GM18873 (cell line): Measurements from ENCODE around the gene CRPPA.

Experiments used
- ATAC-seq: cut with Tn5 transposase; IDR thresholded peaks from one replicate; pipeline ENCODE4 v1.9.1; 2021; ENCODE audit warnings: mild to moderate bottlenecking, moderate library complexity, moderate number of reproducible peaks; ENCODE audit not compliant: unreplicated experiment, low FRiP score

CRPPA gene

DNA sequence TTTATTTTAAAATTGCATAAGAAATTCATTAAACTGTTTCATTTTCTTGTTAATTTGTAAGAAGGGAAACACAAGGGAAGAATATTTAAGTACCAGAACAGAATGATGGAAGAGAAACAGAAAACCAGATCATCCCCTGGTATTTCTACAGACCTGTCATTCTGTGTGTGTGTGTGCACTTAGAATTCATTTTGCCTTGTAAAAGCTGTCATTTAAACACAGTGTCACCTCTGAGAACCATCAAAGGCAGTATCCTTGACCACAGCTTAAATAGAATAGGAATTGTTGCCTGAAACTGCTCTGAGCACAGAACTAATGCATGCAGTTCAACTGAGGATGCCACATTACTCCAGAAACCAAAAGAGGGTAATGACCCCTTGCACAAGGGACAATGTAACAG, 6.8 kb upstream of the CRPPA start:
- ATAC-seq, result no peak

DNA sequence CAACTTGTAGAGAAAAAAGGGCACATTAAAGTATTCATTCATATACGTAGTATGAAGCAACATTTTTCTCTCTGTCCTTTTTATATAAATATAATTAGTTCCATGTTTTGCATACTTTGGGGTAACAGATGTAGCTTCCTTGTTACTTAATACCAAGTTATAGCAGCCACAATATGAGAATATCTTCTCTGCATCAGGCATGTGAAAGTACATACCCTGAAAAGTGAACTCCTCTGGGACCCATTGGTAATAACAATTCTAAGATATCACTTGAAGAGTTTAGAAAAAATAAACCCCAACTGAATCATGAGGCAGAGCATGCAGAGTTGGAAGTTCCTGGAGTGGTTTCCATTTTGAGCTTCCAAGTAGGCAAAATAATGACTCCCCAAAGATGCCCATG, 2.4 kb upstream of the CRPPA start:
- no peak for ATAC-seq

- no peak for ATAC-seq
Measured at GRCh38 chr7:16422917-16423316, 1.6 kb upstream of the CRPPA start.

- ATAC-seq, result no peak
Measured at GRCh38 chr7:16422103-16422435, 731 bp upstream of the CRPPA start.

GRCh38 chr7:16420649-16421332, 547 bp downstream of the CRPPA start:
- peak; percentile 85 for ATAC-seq

DNA sequence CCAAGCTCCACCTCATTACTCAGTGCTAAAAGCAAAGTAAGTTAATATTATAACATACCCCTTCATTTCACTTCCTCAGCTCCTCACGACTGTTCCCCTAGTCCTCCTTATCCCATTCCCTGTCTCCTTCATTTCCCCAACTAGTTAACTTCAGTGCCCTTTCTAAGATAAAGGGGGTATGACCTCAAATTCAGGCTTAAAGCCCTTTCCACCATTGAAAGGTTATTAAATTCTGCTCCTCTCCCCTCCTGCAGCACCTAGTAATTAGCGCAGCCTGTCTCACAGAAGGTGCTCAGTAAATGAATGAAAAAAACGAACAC, 1.0 kb downstream of the CRPPA start:
- no peak for ATAC-seq

- ATAC-seq, result no peak
Measured at GRCh38 chr7:16419859-16420258, 1.5 kb downstream of the CRPPA start.

- no peak for ATAC-seq
Measured at GRCh38 chr7:16419126-16419525, 2.2 kb downstream of the CRPPA start.

- no peak for ATAC-seq
Measured at GRCh38 chr7:16417906-16418305, 3.4 kb downstream of the CRPPA start.

- no peak for ATAC-seq
Measured at GRCh38 chr7:16416289-16417282, 4.8 kb downstream of the CRPPA start.

DNA sequence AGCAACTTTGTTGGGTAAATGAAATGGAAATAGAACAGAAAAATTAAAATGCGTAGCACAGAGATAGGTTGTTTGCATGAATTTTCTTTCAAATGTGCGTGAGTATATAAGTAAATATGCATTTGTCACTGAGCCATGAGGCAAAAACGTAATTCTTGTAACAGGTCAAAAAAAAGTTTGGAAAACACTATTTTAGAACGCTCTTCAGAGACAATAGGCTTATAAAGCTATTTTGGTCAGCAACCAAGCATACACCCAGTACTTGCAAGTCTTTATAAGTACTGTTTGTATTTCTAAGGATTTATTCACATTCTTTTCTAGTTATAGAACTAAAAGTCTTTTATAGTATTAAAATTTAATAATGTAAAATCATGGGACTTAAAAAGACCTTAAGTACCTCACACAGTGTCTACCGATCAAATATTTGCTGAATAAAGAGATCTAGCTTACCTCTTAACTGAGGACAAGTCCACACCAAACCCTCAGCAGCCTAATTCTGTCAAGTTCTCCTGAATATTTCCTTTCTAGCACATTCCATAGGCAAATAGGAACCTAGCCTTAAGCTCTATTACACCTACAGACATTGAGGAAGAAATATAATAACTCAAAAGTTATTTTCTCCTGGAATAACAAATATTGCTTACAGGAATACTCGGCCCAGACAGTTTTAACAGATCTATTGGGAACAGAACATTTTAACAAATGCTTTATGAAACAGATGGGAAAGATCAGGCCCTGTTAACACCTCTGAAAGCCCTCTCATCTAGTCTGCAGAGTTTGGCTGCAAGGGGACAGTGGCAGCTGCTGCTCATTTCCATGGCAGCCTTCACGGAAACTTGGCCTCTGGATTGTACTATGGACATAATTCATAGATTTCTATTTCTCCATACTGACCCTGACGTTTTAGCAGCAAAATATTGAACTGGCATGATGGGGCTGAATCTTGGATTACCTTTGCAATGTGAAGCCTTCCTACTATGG, 8.8 kb downstream of the CRPPA start:
- no peak for ATAC-seq

DNA sequence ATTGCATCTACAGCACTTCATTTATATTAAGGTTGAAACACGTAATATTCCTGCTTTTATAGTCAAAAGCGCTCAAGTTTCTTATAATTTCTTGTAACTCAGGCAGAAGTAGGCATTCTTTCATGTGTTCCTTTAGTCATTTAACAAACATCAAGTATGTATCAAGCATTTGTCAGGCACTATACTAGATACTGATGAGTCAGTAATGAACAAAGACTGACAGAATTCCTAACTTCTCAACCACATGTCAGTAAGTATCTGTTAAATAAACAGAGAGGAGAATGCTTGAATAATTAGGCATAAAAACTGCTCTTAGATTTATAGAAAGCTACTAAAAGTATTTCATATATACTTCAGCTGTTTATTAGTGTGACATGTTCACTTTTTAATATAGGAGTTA, 9.9 kb downstream of the CRPPA start:
- no peak for ATAC-seq

DNA sequence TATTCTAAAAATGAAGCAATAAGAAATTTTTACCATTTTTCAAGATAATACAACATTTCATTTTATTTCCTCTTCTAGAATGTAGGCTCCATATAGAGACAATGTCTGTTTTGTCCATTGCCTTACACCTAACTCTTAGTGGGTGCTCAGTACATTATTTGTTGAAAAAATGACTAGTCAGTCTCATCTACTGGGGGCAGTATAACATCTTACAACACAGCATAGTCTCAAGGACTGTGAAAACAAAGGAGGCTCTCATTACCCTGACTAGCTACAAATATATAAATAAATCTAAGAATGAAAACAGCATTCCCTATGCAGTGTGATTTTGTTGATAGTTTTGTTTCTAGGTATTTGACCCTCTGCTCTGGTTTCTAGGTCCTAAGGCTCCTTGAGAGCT, 11.6 kb downstream of the CRPPA start:
- no peak for ATAC-seq

- ATAC-seq, result no peak
Measured at GRCh38 chr7:16404636-16405035, 16.7 kb downstream of the CRPPA start.

- ATAC-seq, result no peak
Measured at GRCh38 chr7:16403475-16403874, 17.9 kb downstream of the CRPPA start.

- no peak for ATAC-seq
Measured at GRCh38 chr7:16402940-16403339, 18.4 kb downstream of the CRPPA start.

DNA sequence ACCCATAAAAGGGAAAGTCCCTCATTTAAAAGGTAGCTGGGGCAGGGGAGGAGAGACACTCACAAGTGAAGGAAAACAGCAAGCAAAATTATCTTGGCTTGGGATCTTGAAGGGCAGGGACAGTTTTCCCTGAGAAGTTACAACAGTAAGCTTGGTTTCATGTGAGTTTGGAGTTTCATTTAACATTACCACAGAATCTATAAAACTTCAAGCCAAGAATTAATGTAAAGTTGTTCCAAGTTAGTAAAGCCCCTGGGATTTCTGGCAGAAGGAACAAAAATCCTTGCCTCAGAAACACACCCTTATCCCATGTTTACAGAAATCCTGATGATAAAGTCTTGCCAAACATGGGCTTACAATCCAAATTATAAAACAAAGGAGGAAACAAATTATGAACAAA, 19.2 kb downstream of the CRPPA start:
- no peak for ATAC-seq

DNA sequence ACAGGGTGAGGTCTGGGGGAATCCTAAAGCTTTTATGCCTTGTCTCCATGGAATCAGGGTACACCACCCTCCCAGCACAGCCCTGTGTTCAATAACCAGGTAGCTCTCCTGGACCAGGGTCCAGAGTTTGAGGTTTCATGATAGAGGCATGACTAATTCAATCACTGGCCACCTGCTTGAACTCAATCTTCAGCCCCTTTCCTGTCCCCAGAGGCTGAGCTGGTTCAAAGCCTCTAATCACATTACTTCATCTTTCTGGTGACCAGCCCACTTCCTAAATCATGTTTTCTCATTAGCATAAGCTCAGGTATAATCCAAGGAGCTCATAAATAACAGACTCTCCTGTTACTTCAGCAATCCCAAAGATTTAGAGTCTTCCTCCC, 20.5 kb downstream of the CRPPA start:
- ATAC-seq, result no peak

DNA sequence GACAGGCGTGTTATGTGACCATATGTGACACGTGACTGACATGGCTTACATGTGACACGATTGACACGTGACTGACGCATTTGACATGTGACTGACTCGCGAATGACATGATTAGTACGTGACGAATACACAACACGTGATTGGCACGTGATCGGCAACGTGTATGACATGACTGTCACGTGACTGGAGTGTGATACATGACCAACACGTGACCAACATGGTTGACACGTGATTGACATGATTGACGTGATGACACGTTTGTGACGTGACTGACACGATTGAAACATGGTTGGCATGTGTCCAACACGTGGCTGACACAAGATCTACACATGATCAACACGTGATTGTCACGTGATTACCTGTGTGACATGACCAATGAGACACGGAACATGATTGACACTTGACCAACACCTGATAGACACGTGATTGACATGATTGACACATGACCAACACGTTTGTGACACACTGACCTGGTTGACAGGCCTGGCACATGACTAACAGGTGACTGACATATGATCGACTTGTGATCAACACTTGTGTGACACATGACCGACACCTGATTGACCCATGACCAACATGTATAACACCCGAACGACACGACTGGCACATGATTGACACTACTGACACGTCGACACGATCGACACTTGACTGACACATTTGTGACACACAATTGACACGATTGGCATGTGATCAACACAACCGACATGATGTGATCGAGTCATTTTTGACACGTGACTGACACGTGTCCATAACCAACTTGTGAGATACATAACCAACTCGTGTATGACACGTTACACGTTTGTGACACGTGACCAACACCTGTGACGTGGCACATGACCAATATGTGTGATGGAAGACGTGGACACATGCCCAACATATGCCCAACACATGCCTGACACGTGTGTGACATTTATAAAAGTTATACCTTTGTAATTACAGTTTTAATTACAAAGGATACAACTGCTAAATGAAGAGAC, 21.1 kb downstream of the CRPPA start:
- no peak for ATAC-seq
